CD4-positive, alpha-beta T cell treated with Interleukin-15 for 1 hour (primary cell): Measurements from ENCODE around the gene BAZ1A.

ENCODE experiments used
- DNase-seq: peaks from one replicate; pipeline ENCODE4 v3.0.0-alpha.2; 2020

BAZ1A gene

DNA sequence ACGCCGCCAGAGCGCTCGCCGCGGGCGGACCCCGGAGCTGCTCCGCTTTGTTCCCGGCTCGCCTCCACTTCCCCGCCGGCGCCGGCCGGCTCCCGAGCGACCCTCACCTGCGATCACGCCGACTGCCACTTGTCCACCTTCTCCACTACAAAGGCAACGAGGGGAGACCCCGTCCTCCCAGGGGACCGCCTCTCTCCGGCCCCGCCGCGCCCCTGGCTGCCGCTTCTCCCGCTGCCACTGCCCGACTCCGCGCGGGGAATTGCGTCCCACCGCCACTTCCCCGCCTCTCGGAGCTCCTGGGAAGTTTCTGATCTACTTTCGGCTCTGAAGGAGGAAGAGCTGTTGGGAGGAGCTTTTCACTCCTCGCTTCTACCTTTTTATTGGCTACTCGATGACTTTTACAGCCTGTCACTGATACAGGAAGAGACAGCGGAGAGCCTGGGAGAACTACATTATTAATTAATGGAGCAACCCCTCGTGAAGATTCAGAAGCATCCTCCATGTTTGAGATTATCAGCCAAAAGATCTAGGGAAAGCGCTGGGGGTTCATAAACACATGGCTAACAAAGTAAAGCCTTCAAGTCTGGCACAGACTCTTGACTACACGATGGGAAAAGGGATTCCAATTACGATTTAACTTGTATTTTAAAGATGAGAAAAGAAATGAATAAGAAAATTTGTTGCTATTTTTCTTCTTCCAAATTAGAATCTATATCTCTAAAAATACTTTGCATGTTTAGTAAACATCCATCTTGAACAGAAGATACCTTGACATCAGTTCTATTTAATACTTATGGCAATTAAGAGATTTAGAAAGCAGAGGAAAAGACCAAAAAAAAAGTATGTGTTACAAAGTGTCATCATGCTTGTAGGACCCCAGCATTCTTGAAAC is at the start of gene BAZ1A:
Gene BAZ1A, minus strand, starts transcription at position 330 of the 892 bp plus-strand sequence. CDS start 756 bp downstream, outside the sequence.
- DNase-seq, result peak; percentile 47

DNA sequence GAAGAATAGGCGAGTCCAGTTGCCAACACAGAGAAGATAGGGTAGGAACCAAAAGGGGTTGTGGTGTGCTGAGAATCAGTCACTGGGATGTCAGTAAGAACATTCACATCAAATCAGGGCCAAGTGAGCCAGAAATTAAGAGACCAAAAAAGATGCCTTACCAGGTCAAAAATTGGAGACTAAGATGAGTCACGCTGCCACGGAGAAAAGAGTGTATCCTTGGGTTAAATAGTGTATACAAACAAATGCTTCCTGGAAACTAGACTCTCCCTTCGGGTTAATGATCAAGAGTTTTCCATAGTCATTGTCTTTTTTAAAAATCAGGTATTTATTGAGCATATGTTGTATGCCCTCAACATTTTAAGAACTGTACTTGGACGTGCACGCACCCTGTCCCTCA is 45.2 kb upstream of the BAZ1A start:
- no peak for DNase-seq

DNA sequence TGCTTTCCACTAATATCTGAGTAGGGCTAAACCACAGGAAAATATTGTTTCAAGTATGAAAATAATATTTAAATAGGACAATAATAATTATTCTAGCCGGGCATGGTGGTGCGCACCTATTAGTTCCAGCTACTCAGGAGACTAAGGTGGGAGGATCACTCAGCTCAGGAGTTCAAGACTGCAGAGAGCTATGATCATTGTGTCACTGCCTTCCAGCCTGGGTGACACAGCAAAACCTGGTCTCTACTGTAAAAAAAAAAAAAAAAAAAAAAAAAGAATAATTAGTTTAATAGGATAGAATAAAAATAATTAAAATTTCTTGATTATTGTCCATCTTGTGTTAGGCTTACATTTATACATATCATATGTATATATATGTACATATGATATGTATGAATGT is 38.5 kb upstream of the BAZ1A start:
- DNase-seq, result no peak

DNA sequence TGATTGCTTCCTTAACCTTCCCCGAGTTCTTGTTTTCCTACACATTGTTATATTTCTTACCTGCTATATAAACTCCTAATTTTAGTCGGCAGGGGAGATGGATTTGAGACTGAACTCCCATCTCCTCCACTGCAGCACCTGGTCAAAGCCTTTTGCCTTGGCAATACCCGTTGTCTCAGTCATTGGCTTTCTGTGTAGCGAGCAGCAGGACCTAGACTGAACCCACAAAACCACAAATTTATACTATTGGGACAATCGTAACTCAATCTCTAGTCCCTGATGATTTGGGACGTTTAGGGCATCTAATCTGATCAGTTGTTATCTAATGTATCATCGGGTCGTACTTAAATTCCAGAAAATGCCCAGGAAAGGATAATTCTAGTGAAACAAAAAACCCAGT is 37.8 kb upstream of the BAZ1A start:
- no peak for DNase-seq

DNA sequence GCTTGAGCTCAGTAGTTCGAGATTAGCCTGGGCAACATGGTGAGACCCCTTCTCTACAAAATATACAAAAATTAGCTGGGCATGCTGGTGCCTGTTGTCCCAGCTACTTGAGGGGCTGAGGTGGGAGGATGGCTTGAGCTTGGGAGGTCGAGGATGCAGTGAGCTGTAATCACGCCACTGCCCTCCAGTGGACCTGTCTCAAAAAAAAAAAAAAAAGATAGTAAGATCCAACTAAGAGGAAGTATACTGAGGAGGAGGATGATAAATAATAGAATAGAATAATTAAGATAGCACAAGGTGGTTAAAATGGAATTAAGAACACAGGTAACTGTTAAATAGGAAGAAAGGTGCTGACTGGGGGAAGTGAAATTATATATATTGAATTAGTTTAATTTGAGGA is 37.0 kb upstream of the BAZ1A start:
- no peak for DNase-seq

DNA sequence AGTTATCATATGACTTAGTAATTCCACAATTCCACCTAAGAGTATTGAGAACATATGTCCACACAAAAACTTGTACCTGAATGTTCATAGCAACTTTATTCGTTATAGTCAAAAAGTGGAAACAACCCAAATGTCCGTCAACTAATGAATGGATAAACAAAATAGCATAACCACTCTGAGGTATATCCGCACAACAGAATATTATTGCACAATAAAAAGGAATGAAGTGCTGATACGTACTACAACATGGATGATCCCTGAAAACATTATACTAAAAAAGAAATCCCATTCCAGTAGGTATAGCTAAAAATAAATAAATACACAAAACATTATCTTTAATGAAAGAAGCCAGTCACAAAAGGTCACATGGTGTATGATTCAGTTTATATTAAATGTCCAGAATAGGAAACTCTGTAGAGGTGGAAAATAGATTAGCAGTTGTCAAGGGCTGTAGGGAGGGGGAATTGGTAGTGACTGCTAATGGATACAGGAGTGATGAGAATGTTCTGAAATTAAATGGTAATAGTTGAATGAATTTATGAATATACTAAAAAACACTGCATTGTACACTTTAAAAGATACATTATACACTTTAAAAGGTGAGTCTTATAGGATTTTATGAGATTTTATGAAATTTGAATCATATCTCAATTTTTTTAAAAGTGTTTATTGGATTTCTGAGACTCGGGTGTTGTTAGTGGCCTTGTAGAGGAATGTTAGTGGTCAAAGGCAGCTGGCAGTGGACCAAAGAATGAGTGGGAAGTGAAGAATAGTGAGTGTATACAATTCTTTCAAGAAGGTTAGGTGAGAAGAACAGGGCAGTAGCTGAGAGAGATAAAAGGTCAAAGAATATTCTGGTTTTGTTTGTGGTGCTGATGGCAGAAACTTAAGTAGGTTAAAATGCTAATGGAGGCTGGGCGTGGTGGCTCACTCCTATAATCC is 36.3 kb upstream of the BAZ1A start:
- no peak for DNase-seq

DNA sequence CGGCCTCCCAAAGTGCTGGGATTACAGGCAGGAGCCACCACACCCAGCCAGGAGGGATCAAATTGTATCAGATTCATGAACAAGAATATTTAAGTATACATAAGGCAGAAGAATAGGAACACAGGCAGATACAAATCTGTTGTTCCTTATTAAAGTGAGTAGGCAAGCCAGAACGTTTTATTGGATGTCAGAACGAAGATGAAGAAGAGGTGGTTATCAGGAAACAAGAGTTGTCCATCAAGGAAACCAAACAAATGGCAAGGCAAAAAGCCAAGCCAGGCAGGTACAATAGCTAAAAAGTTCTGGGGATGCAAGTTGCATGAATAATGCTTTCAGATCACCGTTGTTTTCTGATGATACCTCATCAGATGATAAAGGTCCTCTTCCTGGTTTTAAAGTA is 31.1 kb upstream of the BAZ1A start:
- no peak for DNase-seq

GRCh38 chr14:34895277-34895676 is 20.1 kb upstream of the BAZ1A start:
- DNase-seq, result no peak

DNA sequence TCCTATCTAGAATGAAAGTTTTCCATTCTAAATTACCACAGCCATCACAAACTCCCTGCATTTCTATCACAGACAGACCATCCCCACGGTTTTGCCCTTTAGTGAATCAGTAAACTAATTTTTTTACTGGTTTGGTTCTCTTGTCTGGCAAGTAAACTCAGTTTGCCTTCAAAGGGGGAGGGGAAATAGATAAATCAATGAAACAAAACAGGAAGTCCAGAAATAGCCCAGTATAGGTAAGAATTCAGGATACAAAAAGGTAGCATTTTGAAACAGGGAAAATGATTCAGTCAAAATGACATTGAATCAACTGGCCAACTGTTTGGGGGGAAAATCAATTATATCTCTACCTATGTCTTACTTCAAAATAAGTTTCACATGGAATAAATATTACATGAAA is 15.8 kb upstream of the BAZ1A start:
- no peak for DNase-seq

DNA sequence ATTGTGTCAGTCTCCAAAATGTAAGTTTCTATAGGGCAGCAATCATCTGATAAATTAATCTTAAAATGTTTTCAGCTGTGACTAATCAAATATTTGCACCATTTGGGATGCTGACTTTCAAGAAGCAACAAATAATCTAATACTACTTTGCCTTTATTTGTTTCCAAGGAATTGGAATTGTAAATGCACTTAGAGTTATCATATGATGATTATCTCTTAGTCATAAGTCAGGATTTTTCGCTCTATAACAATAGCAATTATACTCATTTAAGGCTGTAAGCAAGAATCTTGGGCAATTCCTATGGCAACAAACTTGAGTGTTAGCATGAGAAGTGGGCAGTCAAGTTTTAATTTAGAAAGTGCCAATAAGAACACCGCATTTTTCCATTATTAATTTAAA is 13.0 kb upstream of the BAZ1A start:
- DNase-seq, result no peak

DNA sequence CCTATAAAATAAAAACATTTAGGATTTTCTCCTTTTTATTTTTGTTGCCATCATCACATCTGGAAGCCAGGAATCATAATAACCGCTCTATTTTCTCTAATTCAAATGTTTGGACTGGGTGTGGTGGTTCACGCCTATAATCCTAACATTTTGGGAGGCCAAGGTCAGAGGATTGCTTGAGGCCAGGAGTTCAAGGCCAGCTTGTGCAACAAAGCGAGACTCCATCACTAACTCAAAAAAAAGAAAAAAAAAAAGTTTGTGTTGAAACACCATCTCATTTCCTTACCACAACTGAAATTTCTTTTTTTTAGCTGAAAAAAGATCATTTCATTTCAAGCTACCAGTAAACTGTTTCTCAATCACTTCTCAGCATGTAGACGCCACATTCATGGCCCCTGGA is 8.8 kb upstream of the BAZ1A start:
- no peak for DNase-seq

DNA sequence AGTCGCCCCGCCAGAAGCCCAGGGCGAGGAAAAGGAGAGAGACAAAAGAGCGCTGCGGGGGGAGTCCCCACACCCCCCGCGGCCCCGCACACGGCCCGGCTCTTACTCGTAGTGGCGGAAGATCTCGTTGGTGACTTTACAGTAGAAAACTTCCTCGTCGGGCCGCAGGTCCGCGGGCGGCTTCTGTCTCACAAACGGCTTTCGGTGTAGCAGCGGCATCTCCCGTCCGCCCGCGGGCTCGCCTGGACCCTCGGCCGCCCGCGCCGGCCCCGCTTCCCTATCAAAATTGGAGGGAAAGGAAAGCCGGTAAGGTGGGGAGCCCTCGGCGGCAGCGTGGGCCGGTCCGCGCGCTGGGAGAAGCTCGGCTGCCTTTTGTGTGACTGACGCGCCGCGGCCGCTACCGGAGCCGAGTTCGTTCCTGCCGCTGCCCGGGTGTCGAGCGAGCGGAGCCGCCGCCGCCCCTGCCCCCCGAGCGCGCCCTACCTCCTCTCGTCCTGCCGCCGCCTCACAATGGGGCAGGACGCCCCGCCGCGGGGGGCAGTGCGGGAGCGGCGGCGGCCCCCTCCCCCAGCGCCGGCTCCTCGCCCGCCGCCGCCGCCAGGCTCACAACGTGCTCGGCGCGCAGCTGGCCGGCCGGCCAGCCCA is 652 bp downstream of the BAZ1A start:
- DNase-seq, result no peak

DNA sequence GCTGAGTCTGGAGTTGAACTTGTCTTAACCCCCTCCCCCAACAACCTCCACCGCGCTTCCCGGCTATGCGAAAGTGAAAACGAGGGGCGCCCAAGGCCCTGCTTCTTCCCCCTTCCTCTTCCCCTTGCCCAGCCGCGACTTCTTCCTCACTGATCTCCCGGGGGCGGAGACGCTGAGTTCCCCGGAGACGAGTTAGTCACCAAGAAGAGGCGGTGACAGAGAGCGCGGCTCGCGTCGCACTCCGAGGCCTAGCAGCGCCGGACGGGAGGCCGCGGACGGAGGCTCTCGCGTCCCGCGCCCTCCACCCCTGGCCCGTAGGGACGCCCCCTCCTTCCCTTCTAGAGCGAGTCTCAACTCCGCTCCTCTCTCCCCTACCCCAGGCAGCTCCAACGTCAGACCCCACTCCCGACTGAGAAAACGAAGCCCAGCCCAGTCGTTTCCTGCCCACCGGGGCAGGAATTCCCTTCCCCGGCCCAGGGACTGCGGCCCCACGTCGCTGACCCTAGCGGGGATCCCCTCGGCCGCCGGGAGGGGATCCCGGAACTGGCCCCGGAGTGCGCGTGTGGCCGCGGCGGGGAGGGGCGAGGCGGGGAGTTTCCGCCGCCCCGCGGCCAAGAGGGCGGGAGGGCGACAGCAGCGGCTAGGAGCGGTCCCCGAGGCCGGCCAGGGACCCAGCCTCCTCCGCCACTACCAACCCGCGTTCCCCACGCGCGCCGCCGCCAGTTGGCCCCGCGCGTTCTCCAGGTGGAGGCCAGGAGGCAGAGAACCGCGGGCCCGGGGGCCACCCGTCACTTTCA is 1.4 kb downstream of the BAZ1A start:
- peak; percentile 92 for DNase-seq

GRCh38 chr14:34872822-34873588 is 2.2 kb downstream of the BAZ1A start:
- DNase-seq, result no peak

DNA sequence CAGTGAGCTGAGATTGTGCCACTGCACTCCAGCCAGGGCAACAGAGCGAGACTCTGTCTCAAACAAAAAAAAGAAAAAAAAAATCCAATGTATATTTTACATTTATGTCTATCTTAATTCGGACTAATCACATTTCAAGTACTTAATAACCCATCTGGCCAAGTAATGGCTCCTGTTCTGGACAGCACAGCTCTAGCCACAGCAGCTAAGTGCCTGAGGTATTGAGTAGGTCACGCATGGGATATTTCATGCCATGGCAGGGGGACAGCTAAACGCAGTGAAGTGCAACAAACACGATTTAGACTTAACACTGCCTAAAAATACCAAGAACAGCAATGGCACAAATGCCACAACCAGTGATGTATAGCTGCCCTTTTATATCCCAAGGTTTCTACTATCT is 8.0 kb downstream of the BAZ1A start:
- no peak for DNase-seq

- no peak for DNase-seq
Observed at GRCh38 chr14:34865889-34866574, 9.1 kb downstream of the BAZ1A start.

DNA sequence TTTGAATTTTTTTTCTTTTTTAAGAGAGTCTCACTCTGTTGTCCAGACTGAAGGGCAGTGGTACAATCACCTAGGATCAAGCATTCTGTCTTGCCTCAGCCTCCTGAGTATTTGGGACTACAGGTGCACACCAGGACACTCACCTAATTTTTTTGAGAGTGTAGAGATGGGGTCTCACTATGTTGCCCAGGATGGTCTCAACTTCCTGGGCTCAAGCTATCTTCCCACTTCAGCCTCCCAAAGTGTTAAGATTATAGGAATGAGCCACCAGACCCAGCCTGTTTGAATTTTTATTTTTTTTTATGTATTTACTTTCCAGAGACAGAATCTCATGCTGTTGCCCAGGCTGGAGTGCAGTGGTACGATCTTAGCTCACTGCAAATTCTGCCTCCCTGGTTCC is 11.3 kb downstream of the BAZ1A start:
- no peak for DNase-seq

GRCh38 chr14:34858765-34859164 is 16.4 kb downstream of the BAZ1A start:
- no peak for DNase-seq

DNA sequence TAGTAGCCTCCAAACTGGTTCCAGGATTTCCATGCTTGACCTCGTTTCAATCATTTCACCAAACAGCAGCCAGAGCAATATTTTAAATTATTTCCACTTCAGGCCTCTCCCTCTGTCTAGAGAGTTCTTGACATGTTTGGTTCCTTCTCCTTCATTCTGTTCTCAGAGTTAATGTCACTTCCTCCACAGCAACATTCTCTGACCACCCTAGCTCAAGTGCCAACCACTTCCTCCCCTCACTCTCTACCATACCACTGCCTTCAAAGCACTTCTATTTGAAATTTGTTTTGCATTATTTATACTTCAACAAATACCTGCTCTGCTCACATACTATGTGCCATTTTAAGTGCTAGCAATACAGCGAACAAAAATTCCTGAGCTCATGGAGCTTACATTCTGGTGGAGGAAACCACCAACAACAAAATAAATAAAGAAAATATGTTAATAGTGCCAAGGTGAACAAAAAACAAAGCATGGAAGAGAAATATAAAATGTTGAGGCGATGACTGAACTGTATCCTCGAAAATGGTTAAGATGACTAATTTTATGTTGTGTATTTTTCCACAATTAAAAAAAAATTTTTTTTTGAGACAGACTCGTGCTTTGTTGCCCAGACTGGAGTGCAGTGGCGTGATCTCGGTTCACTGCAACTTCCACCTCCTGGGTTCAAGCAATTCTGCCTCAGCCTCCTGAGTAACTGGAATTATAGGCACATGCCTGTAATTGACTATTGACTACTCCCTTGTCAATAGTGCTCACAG is 17.3 kb downstream of the BAZ1A start:
- DNase-seq, result no peak

DNA sequence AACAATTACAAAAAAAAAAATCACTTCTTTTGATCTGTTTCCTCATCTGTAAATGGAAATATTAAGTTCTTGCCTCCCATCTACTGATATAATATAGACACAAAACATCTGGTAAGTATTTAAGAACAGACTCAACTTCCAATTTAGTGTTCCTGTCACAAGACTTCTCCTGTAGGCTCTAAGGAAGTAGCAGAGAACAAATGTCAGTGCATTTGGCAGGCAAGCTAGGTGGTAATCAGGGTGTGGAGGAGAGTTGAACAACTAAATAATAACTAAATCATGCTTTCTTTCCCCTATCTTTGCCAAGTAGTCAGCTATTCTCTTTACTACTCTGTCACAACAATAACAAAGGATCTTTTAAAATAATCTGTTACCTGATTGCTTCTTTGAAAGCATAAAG is 22.1 kb downstream of the BAZ1A start:
- no peak for DNase-seq
